ENCODE results near the gene MAP1LC3B2.

DNA sequence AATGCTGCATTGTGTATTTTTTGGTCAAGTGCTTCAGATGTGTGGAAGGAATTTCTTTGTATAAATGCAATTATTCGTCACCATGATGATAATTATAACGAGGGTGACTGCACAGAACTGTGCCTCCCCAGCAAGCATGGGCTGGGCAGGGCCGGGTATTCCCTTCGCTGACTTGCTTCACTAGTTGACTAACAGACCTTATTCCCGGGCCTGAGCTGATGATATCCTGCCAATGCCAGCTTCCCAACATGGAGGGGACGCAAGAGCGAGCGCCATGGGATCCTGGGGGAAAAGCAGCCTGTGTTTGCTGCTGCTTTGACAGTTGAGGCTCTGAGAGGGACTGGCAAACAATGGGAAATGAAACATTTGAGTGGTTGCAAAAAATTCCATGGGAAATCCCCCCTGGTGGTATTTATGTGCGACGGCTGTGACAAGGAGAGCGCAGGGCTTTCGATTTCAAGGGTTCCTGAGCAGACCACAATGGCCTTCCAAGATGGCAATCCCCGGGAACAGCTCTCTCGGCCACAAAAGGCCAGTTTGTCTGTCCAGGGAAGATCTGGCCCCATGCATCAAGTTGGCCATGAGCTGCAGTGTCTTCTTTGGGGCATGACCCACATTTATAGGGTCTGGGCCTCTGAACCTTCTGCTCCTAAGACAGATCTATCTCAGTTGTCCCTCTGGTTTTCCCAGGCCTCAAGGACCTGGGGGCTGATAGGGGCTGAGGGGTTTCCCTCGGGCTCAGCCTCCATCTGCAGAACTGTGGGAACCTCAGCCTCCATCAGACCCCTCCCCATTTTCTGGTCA lies 21.9 kb upstream of the MAP1LC3B2 start:
- TF ChIP-seq, protein P1, sequence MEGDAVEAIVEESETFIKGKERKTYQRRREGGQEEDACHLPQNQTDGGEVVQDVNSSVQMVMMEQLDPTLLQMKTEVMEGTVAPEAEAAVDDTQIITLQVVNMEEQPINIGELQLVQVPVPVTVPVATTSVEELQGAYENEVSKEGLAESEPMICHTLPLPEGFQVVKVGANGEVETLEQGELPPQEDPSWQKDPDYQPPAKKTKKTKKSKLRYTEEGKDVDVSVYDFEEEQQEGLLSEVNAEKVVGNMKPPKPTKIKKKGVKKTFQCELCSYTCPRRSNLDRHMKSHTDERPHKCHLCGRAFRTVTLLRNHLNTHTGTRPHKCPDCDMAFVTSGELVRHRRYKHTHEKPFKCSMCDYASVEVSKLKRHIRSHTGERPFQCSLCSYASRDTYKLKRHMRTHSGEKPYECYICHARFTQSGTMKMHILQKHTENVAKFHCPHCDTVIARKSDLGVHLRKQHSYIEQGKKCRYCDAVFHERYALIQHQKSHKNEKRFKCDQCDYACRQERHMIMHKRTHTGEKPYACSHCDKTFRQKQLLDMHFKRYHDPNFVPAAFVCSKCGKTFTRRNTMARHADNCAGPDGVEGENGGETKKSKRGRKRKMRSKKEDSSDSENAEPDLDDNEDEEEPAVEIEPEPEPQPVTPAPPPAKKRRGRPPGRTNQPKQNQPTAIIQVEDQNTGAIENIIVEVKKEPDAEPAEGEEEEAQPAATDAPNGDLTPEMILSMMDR (IDR thresholded peaks at IDR 0.05; ENCODE audit: insufficient read depth, low read depth, low read length), result no peak
- TF ChIP-seq EZH2 (IDR thresholded peaks at IDR 0.05; ENCODE audit: insufficient read depth, low read length), result no peak
